Sciatic nerve (tissue), 2 donors: Measurements from ENCODE around the gene BMAL2. TPM values are rescaled to one million over a fixed set of nuclear protein-coding genes. Genes with fewer than 3 reads are reported as not detected.

Experiments
- ATAC-seq: fragments of 200-7000 bp; cut with Tn5 transposase; one replicate; pipeline ENCODE4 v1.9.1; 2020; ENCODE audit warnings: mild to moderate bottlenecking, moderate library complexity
- DNase-seq: peaks from one replicate; pipeline ENCODE4 v3.0.0-alpha.2; 2020; ENCODE audit warnings: low spot score
- intact Hi-C: fragments of 100-400 bp; cut with DNase I; formaldehyde crosslinking; loops from one replicate; pipeline ENCODE4 v1.14.2; 2022
- total RNA-seq: library from RNA; stranded (reverse); fragmentation: NEBNext Ultra II Directional; extraction: Animal tissue kit (Norgen Biotek cat#: 25700); gene quantifications from one replicate; pipeline ENCODE4 v1.2.1, GENCODE V29; 2021
- donor health status: DM: no; HTN: no; CAD: no.
- donor health status: DM: no; HTN: no; CAD: no.

The BMAL2 gene
- total RNA-seq, 1 donor from 2014 or later, result 5.3 TPM

GRCh38 chr12:27345376-27345775 lies 12.7 kb downstream of the BMAL2 start:
- ATAC-seq, result no peak
- intact Hi-C loops, result no loop called here
- DNase-seq, result no peak

GRCh38 chr12:27347779-27348178 lies 15.1 kb downstream of the BMAL2 start:
- intact Hi-C loops, result no loop called here
- ATAC-seq (no peak), DNase-seq (no peak)

GRCh38 chr12:27351476-27351875 lies 18.8 kb downstream of the BMAL2 start:
- ATAC-seq, result no peak
- intact Hi-C loops, result no loop called here
- DNase-seq, result no peak

DNA sequence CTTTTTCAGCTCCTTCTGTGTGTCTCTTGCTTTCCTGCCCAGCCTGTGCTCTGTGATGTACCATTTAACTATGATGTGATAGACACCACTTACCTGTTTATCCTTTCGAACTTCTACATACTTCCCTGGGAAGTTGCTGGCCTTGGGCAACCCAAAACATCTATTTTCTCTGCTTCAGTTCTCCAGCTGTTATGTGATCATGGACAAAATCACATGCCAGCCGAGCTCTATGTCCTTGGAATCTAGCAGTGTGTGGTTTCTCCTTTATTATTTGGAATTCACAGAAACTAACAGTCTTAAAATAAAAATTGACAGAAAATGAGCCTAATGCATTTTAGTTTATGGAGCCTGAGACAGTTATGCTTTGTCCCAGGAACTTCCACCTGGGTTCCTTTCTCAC lies 22.9 kb downstream of the BMAL2 start:
- no peak for ATAC-seq
- intact Hi-C loops, result no loop called here

GRCh38 chr12:27355979-27356378 lies 23.3 kb downstream of the BMAL2 start:
- no peak for DNase-seq
- no peak for ATAC-seq
- intact Hi-C loops, result no loop called here

More for the DNA sequence above, 22.9 kb downstream of the BMAL2 start:
- DNase-seq, result no peak

DNA sequence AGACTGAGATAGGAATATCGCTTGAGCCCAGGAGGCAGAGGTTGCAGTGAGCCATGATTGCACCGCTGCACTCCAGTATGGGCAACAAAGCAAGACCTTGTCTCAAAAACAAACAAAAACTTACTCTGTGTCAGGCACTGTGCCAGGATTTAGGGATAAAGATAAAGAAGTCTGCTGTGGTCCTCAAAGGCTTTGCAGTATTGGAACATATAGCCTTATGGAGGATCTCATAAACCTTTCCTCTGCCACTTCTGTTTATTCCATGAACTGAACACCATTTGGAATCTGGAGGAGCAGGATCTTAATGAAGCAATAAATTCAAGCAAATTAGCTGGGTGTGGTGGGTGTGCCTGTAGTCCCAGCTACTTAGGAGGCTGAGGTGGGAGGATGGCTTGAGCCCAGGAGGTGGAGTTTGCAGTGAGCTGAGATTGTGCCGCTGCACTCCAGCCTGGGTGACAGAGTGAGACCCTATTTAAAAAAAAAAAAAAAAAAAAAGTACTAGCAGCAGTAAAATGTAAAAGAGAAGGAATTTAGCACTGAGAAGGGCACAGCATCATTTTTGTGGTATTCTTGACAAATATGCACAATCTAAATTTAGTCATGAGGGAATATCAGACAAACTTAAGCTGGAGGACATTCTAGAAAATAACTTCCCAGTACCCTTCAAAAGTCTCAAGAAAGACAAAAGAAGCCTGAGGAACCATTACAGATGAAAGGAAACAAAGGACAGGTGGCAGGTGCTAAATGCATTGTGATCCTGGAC lies 27.1 kb downstream of the BMAL2 start:
- no peak for DNase-seq
- no peak for ATAC-seq
- intact Hi-C loops, result no loop called here

- intact Hi-C loops, result no loop called here
- DNase-seq, result no peak
- no peak for ATAC-seq
Measured at GRCh38 chr12:27361372-27361771, 28.7 kb downstream of the BMAL2 start.

DNA sequence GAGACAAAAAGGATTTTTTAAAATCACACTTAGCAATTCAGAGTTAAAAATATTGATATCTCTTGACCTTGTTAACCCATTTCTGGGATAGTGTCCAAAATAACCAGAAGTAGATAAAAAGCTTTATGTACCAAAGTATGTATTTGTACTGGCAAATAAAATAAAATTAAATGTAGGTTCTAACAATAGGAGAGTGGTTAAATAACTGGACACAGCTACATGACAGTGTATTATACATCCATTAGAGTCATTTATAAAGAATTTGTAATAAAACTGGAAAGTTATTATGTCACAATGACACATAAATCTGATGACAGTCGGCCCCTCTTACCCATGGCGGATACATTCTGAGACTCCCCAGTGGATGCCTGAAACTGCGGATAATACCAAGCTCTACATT lies 34.0 kb downstream of the BMAL2 start:
- intact Hi-C loops, result no loop called here
- no peak for DNase-seq
- no peak for ATAC-seq

DNA sequence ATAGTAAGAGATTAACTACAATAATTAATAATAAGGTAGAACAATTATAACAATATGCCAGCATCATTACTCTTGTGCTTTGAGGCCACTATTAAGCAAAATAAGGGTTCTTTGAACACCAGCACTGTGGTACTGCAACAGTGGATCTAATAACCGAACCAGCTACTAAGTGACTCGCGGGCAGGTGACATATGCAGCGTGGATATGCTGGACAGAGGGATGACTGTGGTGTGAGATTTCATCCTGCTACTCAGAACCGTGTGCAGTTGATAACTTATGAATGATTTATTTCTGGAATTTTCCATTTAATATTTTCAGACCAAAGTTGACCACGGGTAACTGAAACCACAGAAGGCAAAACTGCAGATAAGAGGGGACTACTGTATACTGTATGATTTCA lies 34.4 kb downstream of the BMAL2 start:
- ATAC-seq (no peak), DNase-seq (no peak)
- intact Hi-C loops, result no loop called here

DNA sequence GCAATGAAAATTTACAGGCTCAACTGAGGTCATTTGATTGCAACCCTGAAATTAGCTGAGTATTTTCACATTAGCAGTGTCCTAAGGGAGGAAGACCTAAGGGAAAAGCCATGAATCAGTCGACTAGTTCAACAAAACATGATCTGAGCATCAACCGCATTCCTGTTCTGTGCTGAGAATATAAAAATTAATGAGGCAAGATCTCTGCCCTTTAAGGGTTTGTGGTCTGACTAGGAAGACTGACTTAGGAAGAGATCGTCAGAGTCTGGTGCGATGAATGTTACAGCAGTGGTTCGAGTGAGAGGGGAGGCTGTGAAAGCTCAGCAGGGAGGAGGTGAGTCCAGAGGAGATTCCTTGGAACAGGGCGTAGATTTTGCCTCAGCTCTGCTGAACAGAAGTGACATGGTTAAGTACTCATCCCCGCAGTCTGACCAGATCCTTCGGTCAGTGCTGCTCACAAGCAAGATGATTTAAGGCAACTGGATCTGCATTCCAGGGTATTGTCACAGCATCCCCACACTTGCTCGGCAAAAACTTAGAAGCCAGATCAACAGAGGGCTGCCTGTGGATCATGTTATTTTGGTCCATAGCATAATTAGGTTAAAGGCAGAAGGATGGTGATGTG lies 49.6 kb downstream of the BMAL2 start:
- DNase-seq (no peak), ATAC-seq (peak; percentile 75)
- intact Hi-C loops, result loop anchor here (10.0 kb wide), 1 partner anchor 843 kb away; no protein-coding TSS in a partner anchor

Other genes starting within 250 kb of the BMAL2 start
- 45.1 TPM for gene STK38L, start 88.5 kb upstream of the BMAL2 start, total RNA-seq
- 0.40 TPM for gene SMCO2, start 113.9 kb downstream of the BMAL2 start, total RNA-seq
- gene PPFIBP1, start 191.4 kb downstream of the BMAL2 start, total RNA-seq, result 146 TPM